ENCODE results near the gene UBE2S. TPM values are rescaled to one million over a fixed set of nuclear protein-coding genes. Genes with fewer than 3 reads are reported as not detected.

Gene UBE2S
- total RNA-seq, 1 experiment from 2014 or later = 587 TPM

GRCh38 chr19:55373993-55374757, 33.4 kb downstream of the UBE2S start:
- Histone ChIP-seq H3K9me3 (ENCODE audit: low read depth, low read length, poor library complexity, severe bottlenecking) (no peaks in the 10 kb centered on the region), H3K36me3 (ENCODE audit: insufficient read depth, low read length, poor library complexity, severe bottlenecking) (no peaks in the 10 kb centered on the region), H3K27me3 (replicated peaks; ENCODE audit: insufficient read depth, low read depth, low read length, poor library complexity) (peaks cover 15% of the 10 kb centered on the region), H3K4me3 (ENCODE audit: low read depth, low read length, poor library complexity, severe bottlenecking) (no peak overlapping the region), H3K27ac (ENCODE audit: low read depth, low read length, poor library complexity, severe bottlenecking) (no peak overlapping the region), H3K4me1 (ENCODE audit: insufficient read depth, low read length, poor library complexity, severe bottlenecking) (no peaks in the 10 kb centered on the region)
- ChIA-PET CTCF (no interaction called here), POLR2A (ENCODE audit: low non-redundant PET) (no interaction called here)
- no TSS peak for BruUV-seq (replicated peaks)
- DNase-seq (ENCODE audit: low spot score) = no peak
- TF ChIP-seq EZH2 (IDR thresholded peaks at IDR 0.05; ENCODE audit: borderline replicate concordance, low read depth, low read length, poor library complexity, severe bottlenecking) (no peak), CTCF (conservative IDR thresholded peaks at IDR 0.05; ENCODE audit: low read depth, low read length) (no peak)
- intact Hi-C loops (cut with micrococcal nuclease; ENCODE audit: unreplicated experiment) = no loop called here

DNA sequence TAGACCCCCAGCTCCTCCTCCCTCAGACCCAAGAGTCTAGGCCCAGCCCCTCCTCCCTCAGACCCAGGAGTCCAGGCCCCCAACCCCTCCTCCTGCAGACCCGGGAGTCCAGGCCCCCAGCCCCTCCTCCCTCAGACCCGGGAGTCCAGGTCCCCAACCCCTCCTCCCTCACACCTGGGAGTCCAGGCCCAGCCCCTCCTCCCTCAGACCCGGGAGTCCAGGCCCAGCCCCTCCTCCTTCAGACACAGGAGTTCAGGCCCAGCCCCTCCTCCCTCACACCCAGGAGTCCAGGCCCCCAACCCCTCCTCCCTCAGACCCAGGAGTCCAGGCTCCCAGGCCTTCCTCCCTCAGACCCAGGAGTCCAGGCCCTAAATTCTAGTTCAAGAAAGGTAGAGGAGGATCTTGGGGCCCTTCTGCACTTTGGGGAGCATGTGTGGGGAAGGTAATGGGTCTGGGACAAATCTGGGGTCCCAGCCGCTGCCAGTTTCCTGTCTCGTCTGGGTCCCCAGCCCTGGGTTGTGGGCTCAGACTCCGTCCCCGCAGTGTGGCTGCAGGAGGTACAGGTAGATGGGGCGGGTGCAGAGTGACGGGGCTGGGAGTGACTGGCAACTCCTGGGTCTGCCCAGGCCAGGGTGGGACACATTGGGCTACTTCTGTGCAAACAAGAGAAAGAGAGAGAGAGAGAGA, 34.1 kb downstream of the UBE2S start:
- Histone ChIP-seq H3K36me3 (ENCODE audit: insufficient read depth, low read length, poor library complexity, severe bottlenecking) (no peaks in the 10 kb centered on the region), H3K9me3 (ENCODE audit: low read depth, low read length, poor library complexity, severe bottlenecking) (no peaks in the 10 kb centered on the region), H3K27ac (ENCODE audit: low read depth, low read length, poor library complexity, severe bottlenecking) (no peak overlapping the region), H3K4me3 (ENCODE audit: low read depth, low read length, poor library complexity, severe bottlenecking) (no peak overlapping the region), H3K4me1 (ENCODE audit: insufficient read depth, low read length, poor library complexity, severe bottlenecking) (no peaks in the 10 kb centered on the region), H3K27me3 (replicated peaks; ENCODE audit: insufficient read depth, low read depth, low read length, poor library complexity) (peaks cover 15% of the 10 kb centered on the region)
- intact Hi-C loops (cut with micrococcal nuclease; ENCODE audit: unreplicated experiment) = no loop called here
- no peak for TF ChIP-seq CTCF (conservative IDR thresholded peaks at IDR 0.05; ENCODE audit: low read depth, low read length)
- TF ChIP-seq EZH2 (IDR thresholded peaks at IDR 0.05; ENCODE audit: borderline replicate concordance, low read depth, low read length, poor library complexity, severe bottlenecking) = no peak
- ChIA-PET CTCF (no interaction called here), POLR2A (ENCODE audit: low non-redundant PET) (no interaction called here)
- DNase-seq (ENCODE audit: low spot score) = no peak
- BruUV-seq (replicated peaks) = no TSS peak

- intact Hi-C loops (cut with micrococcal nuclease; ENCODE audit: unreplicated experiment) = no loop called here
- no peak for TF ChIP-seq CTCF (conservative IDR thresholded peaks at IDR 0.05; ENCODE audit: low read depth, low read length)
- TF ChIP-seq EZH2 (IDR thresholded peaks at IDR 0.05; ENCODE audit: borderline replicate concordance, low read depth, low read length, poor library complexity, severe bottlenecking) = no peak
- DNase-seq (ENCODE audit: low spot score) = no peak
- Histone ChIP-seq H3K4me3 (ENCODE audit: low read depth, low read length, poor library complexity, severe bottlenecking) (no peak overlapping the region), H3K4me1 (ENCODE audit: insufficient read depth, low read length, poor library complexity, severe bottlenecking) (no peaks in the 10 kb centered on the region), H3K9me3 (ENCODE audit: low read depth, low read length, poor library complexity, severe bottlenecking) (no peaks in the 10 kb centered on the region), H3K27me3 (replicated peaks; ENCODE audit: insufficient read depth, low read depth, low read length, poor library complexity) (peaks cover 15% of the 10 kb centered on the region), H3K27ac (ENCODE audit: low read depth, low read length, poor library complexity, severe bottlenecking) (no peak overlapping the region), H3K36me3 (ENCODE audit: insufficient read depth, low read length, poor library complexity, severe bottlenecking) (no peaks in the 10 kb centered on the region)
- ChIA-PET POLR2A (ENCODE audit: low non-redundant PET) (no interaction called here), CTCF (no interaction called here)
- no TSS peak for BruUV-seq (replicated peaks)
Observed at GRCh38 chr19:55372316-55373081, 35.1 kb downstream of the UBE2S start.

Data from A673 (cell line).